Spleen (tissue), 7 donors: ENCODE data around the gene ZMIZ2.

Experiments
- POLR2A ChIP-seq, 3 donors: fragments of 450-650 bp; IDR thresholded peaks; one replicate each; pipeline ENCODE4 v1.5.1; 2017; ENCODE audit warnings: antibody characterized with exemption in 3 of 3, mild to moderate bottlenecking in 1 of 3
- POLR2AphosphoS5 ChIP-seq, 3 donors: sonication (generic); formaldehyde crosslinking; IDR thresholded peaks; one replicate each; pipeline ENCODE4 v1.5.1; 2017; ENCODE audit warnings: antibody characterized with exemption in 3 of 3
- TF ChIP-seq, protein P1 (sequence below), 11 experiments: fragments of 200-600 bp in 7 of 11; fragments of 450-650 bp in 4 of 11; sonication (generic) in 4 of 11; IDR thresholded peaks in 8 of 11; conservative IDR thresholded peaks in 3 of 11; 1 replicate in 7 of 11; 2 replicates in 4 of 11; pipeline versions ENCODE4 v1.4.0 to v1.8.0; 2016 to 2021; ENCODE audit warnings: antibody characterized with exemption in 11 of 11, inconsistent platforms in 4 of 11, mild to moderate bottlenecking in 1 of 11
- donor health status: DM: no; HTN: no; CAD: no; lungs with moderate emphysema.
- donor health status: DM: no; HTN: no; CAD: no.
- donor health status: DM: no; HTN: no; CAD: no.

DNA sequence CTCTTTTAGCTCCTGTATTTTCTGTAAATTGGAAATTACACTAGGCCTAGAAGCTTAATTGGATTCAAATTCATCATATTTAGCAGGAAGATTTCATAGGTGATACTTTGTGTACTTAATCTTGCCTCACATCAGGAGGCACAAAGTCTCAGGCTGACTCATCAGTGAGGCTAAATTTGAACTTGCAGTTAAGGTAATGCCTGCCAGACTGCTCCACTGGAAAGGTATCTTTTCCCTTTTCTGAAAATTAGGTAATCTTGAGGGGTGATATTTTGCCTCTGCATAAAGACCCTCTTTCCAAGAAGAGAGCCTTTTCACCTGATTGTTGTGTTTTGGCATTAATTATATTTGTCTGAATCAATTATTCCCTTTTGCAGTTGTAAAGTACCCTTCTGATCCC lies 62.4 kb downstream of the ZMIZ2 start:
- TF ChIP-seq, protein P1, sequence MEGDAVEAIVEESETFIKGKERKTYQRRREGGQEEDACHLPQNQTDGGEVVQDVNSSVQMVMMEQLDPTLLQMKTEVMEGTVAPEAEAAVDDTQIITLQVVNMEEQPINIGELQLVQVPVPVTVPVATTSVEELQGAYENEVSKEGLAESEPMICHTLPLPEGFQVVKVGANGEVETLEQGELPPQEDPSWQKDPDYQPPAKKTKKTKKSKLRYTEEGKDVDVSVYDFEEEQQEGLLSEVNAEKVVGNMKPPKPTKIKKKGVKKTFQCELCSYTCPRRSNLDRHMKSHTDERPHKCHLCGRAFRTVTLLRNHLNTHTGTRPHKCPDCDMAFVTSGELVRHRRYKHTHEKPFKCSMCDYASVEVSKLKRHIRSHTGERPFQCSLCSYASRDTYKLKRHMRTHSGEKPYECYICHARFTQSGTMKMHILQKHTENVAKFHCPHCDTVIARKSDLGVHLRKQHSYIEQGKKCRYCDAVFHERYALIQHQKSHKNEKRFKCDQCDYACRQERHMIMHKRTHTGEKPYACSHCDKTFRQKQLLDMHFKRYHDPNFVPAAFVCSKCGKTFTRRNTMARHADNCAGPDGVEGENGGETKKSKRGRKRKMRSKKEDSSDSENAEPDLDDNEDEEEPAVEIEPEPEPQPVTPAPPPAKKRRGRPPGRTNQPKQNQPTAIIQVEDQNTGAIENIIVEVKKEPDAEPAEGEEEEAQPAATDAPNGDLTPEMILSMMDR (IDR thresholded peaks at IDR 0.05 in 8 of 11, conservative IDR thresholded peaks at IDR 0.05 in 3 of 11), result no peak
- TF ChIP-seq POLR2A (IDR thresholded peaks at IDR 0.05) (no peak), POLR2AphosphoS5 (IDR thresholded peaks at IDR 0.05) (no peak)
